ENCODE measurements around the gene SPACA5. TPM values are rescaled to one million over a fixed set of nuclear protein-coding genes. Genes with fewer than 3 reads are reported as not detected.
A peak's percentile ranks its signal among the peaks of the same experiment; 100 is the strongest.

The SPACA5 gene
- total and polyA plus RNA-seq, 9 of the 15 experiments (the other 6 are each of a cell fraction or from before 2014, with no cell fraction given) = not detected

DNA sequence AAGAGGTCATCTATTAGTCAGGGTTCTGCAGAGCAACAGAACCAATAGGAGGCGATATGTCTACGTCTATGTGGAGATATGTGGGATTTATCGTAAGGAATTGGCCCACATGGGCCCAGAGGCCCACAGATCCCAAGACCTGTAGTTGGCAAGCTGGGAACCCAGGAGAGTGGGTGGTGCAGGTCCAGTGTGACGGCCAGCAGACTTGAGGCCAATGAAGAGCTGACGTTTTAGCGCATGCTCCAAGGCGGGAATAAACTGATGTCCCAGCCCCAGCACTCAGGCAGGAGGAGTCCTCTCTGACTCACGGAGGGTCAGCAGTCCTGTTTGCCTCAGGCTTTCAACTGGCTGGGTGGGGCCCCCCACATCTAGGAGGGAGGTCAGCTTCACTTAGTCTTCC is 21.3 kb downstream of the SPACA5 start:
- ATAC-seq (no peak), FAIRE-seq (no peak), DNase-seq (ENCODE audit: extremely low read depth in 1 of 4, low spot score in 3 of 4) (no peak)
- ChIA-PET POLR2A (no interaction called here), CTCF (ENCODE audit: low intra/inter-chr PET ratio) (interaction anchor here (0.6 to 2.6 kb wide), 2 partner anchors 196 to 505 kb away, joined by 3 to 22 read pairs; no protein-coding TSS in a partner anchor)
- H3K9me1 ChIP-seq (ENCODE audit: control insufficient read depth, insufficient read depth, low read length) = no peaks in the 10 kb centered on the region
- H3K9me3 ChIP-seq (replicated peaks; ENCODE audit: control insufficient read depth, insufficient read depth, low read depth, low read length) = no peaks in the 10 kb centered on the region
- no peak overlapping the region for H3K9ac ChIP-seq (ENCODE audit: insufficient read depth in 1 of 2, low read depth in 2 of 2, low read length in 2 of 2)
- H2AFZ ChIP-seq (ENCODE audit: low read depth, low read length) = no peak overlapping the region
- H4K20me1 ChIP-seq (replicated peaks; ENCODE audit: control insufficient read depth, insufficient read depth, low read length) = no peaks in the 10 kb centered on the region
- H3K4me1 ChIP-seq (replicated peaks in 1 of 2; ENCODE audit: control insufficient read depth in 2 of 2, insufficient read depth in 2 of 2, low read length in 2 of 2) = no peaks in the 10 kb centered on the region
- H3K79me2 ChIP-seq (ENCODE audit: control insufficient read depth, insufficient read depth, low read length) = no peaks in the 10 kb centered on the region
- no peaks in the 10 kb centered on the region for H3K36me3 ChIP-seq (ENCODE audit: control insufficient read depth, insufficient read depth, low read length)
- H3K4me2 ChIP-seq (ENCODE audit: insufficient read depth, low read length) = no peak overlapping the region
- H3K4me3 ChIP-seq = no peak overlapping the region
- no TSS peak for BruUV-seq (replicated peaks)
- H3K27me3 ChIP-seq (ENCODE audit: control insufficient read depth in 2 of 2, insufficient read depth in 2 of 2, low read length in 2 of 2) = peaks cover 0 to 10% of the 10 kb centered on the region in 2 experiments; a peak in 1 of 5 replicates
- WGBS (ENCODE audit: insufficient coverage, low coverage, missing lambda C conversion rate) = 39% methylated on average over 5 of the region's 8 CpGs
- no peak overlapping the region for H3K27ac ChIP-seq (ENCODE audit: extremely low read depth, low read depth, low read length)
- in situ Hi-C loops (cut with MboI) (loop anchor here (10.0 to 25.0 kb wide), 2 partner anchors 203 to 516 kb away; no protein-coding TSS in a partner anchor), intact Hi-C loops (cut with micrococcal nuclease) (loop anchor here (5.0 kb wide), 2 partner anchors 466 to 836 kb away; partner anchors contain the start of genes ARAF and UBA1)
- TF ChIP-seq ZFP36 (IDR thresholded peaks at IDR 0.05; ENCODE audit: low read depth, low read length, partially characterized antibody) (no peak), ZNF586 (CRISPR knock-in tag; conservative IDR thresholded peaks at IDR 0.05) (no peak), ZNF140 (CRISPR knock-in tag; IDR thresholded peaks at IDR 0.05) (no peak)
- TF ChIP-seq, protein P1, sequence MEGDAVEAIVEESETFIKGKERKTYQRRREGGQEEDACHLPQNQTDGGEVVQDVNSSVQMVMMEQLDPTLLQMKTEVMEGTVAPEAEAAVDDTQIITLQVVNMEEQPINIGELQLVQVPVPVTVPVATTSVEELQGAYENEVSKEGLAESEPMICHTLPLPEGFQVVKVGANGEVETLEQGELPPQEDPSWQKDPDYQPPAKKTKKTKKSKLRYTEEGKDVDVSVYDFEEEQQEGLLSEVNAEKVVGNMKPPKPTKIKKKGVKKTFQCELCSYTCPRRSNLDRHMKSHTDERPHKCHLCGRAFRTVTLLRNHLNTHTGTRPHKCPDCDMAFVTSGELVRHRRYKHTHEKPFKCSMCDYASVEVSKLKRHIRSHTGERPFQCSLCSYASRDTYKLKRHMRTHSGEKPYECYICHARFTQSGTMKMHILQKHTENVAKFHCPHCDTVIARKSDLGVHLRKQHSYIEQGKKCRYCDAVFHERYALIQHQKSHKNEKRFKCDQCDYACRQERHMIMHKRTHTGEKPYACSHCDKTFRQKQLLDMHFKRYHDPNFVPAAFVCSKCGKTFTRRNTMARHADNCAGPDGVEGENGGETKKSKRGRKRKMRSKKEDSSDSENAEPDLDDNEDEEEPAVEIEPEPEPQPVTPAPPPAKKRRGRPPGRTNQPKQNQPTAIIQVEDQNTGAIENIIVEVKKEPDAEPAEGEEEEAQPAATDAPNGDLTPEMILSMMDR (IDR thresholded peaks at IDR 0.05 in 2 of 3, conservative IDR thresholded peaks at IDR 0.05 in 1 of 3; ENCODE audit: insufficient read depth in 2 of 3, low read depth in 1 of 3, low read length in 3 of 3) = peak in 1 of 3 experiments; percentile 6; a peak in 1 of 6 replicates
- TF ChIP-seq, protein P2, sequence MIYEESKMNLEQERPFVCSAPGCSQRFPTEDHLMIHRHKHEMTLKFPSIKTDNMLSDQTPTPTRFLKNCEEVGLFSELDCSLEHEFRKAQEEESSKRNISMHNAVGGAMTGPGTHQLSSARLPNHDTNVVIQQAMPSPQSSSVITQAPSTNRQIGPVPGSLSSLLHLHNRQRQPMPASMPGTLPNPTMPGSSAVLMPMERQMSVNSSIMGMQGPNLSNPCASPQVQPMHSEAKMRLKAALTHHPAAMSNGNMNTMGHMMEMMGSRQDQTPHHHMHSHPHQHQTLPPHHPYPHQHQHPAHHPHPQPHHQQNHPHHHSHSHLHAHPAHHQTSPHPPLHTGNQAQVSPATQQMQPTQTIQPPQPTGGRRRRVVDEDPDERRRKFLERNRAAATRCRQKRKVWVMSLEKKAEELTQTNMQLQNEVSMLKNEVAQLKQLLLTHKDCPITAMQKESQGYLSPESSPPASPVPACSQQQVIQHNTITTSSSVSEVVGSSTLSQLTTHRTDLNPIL (CRISPR knock-in tag; IDR thresholded peaks at IDR 0.05) = no peak
- TF ChIP-seq, protein P3, sequence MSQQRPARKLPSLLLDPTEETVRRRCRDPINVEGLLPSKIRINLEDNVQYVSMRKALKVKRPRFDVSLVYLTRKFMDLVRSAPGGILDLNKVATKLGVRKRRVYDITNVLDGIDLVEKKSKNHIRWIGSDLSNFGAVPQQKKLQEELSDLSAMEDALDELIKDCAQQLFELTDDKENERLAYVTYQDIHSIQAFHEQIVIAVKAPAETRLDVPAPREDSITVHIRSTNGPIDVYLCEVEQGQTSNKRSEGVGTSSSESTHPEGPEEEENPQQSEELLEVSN (IDR thresholded peaks at IDR 0.05; ENCODE audit: borderline replicate concordance in 1 of 2, extremely low read depth in 1 of 2, insufficient read depth in 1 of 2, insufficient read length in 1 of 2, low read depth in 1 of 2, low read length in 1 of 2, poor library complexity in 1 of 2, severe bottlenecking in 1 of 2) = peak in 1 of 2 experiments; percentile 43

Measured in K562 (cell line).